SHP77 treated with DMSO at 0.1 percent for 48 hours (cell line): ENCODE results near the gene MED15.

Experiments used
- DNase-seq: peaks from one replicate; lab custom pipeline; 2025; lab: John Stamatoyannopoulos, UW

MED15 gene

GRCh38 chr22:20571531-20572007 lies 64.2 kb downstream of the MED15 start:
- DNase-seq, result no peak

- DNase-seq, result no peak
Measured at GRCh38 chr22:20572132-20572802, 64.9 kb downstream of the MED15 start.

- no peak for DNase-seq
Measured at GRCh38 chr22:20573176-20573832, 65.9 kb downstream of the MED15 start.

GRCh38 chr22:20573833-20574615 lies 66.6 kb downstream of the MED15 start:
- no peak for DNase-seq

DNA sequence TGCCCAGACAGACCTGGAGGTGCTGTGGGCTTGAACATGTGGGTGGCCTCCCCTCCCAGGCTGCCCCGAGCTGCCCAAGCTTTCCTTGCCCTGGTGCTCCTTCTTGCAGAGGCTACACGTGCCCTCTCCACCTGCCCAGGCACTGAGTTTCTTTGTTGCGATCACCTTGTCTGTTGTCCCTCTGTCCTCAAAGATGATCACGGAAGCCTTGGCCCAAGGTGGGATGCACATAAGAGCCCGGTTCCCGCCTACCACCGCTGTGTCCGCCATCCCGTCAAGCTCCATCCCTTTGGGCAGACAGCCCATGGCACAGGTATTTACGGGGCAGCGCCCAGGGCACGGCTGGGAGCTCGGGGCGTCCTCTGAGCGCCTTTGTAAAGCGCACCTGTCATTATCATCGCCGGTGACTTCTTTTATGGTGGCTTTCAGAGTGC lies 67.5 kb downstream of the MED15 start:
- DNase-seq, result no peak

GRCh38 chr22:20575724-20576444 lies 68.5 kb downstream of the MED15 start:
- DNase-seq, result no peak

- DNase-seq, result no peak
Measured at GRCh38 chr22:20576445-20576816, 69.0 kb downstream of the MED15 start.

GRCh38 chr22:20577045-20577444 lies 69.6 kb downstream of the MED15 start:
- no peak for DNase-seq

- no peak for DNase-seq
Measured at GRCh38 chr22:20577549-20577975, 70.2 kb downstream of the MED15 start.

GRCh38 chr22:20578192-20578591 lies 70.8 kb downstream of the MED15 start:
- no peak for DNase-seq

- no peak for DNase-seq
Measured at GRCh38 chr22:20578707-20579106, 71.3 kb downstream of the MED15 start.

- DNase-seq, result no peak
Measured at GRCh38 chr22:20579273-20580120, 72.1 kb downstream of the MED15 start.

- DNase-seq, result no peak
Measured at GRCh38 chr22:20580179-20580578, 72.8 kb downstream of the MED15 start.

DNA sequence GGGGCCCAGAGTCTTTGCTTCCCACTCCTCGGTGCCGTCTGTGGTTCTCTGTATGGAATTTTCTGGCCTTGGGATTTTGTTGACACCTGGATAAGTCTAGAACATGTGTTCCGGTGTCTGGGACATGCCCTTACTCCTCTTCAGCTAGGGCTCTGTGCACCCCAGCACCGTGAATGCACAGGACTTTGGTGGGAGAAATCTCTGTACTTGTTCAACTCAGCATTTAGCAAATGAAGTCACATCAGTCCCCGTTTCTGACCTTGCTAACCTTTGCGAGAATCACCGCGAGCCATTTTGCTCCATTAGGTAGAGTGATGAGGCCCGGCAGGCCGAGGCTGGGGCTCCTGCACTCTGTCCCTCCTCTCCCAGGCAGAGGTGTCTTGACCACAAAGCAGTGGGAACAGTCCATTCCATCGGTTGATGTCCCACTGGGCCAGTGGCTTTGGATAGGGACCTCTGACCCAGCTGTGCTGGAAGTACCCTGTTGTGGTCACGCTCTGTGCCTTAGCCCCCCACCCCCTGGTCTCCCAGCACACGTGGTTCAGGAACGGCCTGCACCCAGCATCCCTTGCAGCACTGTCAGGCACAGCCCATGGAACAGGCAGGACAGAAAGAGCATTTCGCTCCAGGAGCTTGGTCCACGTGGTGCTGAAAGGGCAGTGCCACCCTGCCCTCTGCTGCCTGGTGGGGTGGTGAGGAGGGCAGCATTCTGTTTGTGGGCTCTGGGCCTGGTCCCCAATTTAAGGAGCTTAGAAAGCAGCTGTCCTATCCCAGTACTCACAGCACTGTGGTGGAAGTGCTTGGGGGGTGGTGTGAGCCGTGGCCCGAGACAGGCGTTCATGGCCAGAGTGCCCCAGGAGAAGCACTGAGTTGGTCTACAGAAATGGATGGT lies 73.4 kb downstream of the MED15 start:
- DNase-seq, result no peak

- DNase-seq, result no peak
Measured at GRCh38 chr22:20581503-20582170, 74.2 kb downstream of the MED15 start.

- DNase-seq, result no peak
Measured at GRCh38 chr22:20582171-20582511, 74.7 kb downstream of the MED15 start.

GRCh38 chr22:20582520-20583361 lies 75.3 kb downstream of the MED15 start:
- DNase-seq, result no peak

GRCh38 chr22:20583471-20583922 lies 76.1 kb downstream of the MED15 start:
- no peak for DNase-seq
